HEK293T (cell line): ENCODE data around the gene CPA3.

Experiments used
- CTCF ChIA-PET: fragments of 350-600 bp; formaldehyde crosslinking; extraction: SDS; loops from one replicate; lab custom pipeline; 2021; ENCODE audit warnings: antibody characterized with exemption, inconsistent platforms; lab: Yijun Ruan, JAX
- POLR2A ChIA-PET: fragments of 350-600 bp; formaldehyde crosslinking; extraction: SDS; loops from one replicate; lab custom pipeline; 2020; ENCODE audit warnings: antibody characterized with exemption, inconsistent platforms; lab: Yijun Ruan, JAX
- DNase-seq: peaks from one replicate; pipeline ENCODE4 v3.0.0; 2012; ENCODE audit warnings: mixed read lengths; ENCODE audit errors: extremely low spot score
- ARNT ChIP-seq: fragments of 450-650 bp; IDR thresholded peaks from 2 replicates; pipeline ENCODE4 v1.6.1; 2017; ENCODE audit warnings: mild to moderate bottlenecking
- BHLHE40 ChIP-seq: fragments of 450-650 bp; IDR thresholded peaks from 2 replicates; pipeline ENCODE4 v1.6.1; 2016; ENCODE audit warnings: mild to moderate bottlenecking, moderate library complexity, borderline replicate concordance
- CTBP1 ChIP-seq: fragments of 450-650 bp; IDR thresholded peaks from 2 replicates; pipeline ENCODE4 v1.6.1; 2016; ENCODE audit warnings: borderline replicate concordance
- ELF4 ChIP-seq: fragments of 450-650 bp; IDR thresholded peaks from 2 replicates; pipeline ENCODE4 v1.6.1; 2017; ENCODE audit warnings: antibody characterized with exemption
- FOXA1 ChIP-seq: fragments of 450-650 bp; IDR thresholded peaks from 2 replicates; pipeline ENCODE4 v1.6.1; 2016; ENCODE audit warnings: mild to moderate bottlenecking
- FOXK2 ChIP-seq: fragments of 450-650 bp; IDR thresholded peaks from 2 replicates; pipeline ENCODE4 v1.6.1; 2016; ENCODE audit warnings: mild to moderate bottlenecking
- FOXM1 ChIP-seq: fragments of 450-650 bp; IDR thresholded peaks from 2 replicates; pipeline ENCODE4 v1.6.1; 2017; ENCODE audit warnings: mild to moderate bottlenecking, borderline replicate concordance
- HDGF ChIP-seq: fragments of 450-650 bp; IDR thresholded peaks from 2 replicates; pipeline ENCODE4 v1.6.1; 2017; ENCODE audit warnings: antibody characterized with exemption, borderline replicate concordance
- L3MBTL2 ChIP-seq: fragments of 450-650 bp; conservative IDR thresholded peaks from 2 replicates; pipeline ENCODE4 v1.6.1; 2016; ENCODE audit warnings: mild to moderate bottlenecking
- LEF1 ChIP-seq: fragments of 450-650 bp; IDR thresholded peaks from 2 replicates; pipeline ENCODE4 v1.6.1; 2017; ENCODE audit warnings: mild to moderate bottlenecking, borderline replicate concordance
- NFRKB ChIP-seq: fragments of 450-650 bp; IDR thresholded peaks from 2 replicates; pipeline ENCODE4 v1.6.1; 2016; ENCODE audit warnings: mild to moderate bottlenecking, moderate library complexity
- PKNOX1 ChIP-seq: fragments of 450-650 bp; IDR thresholded peaks from 2 replicates; pipeline ENCODE4 v1.6.1; 2016
- SP1 ChIP-seq: fragments of 450-650 bp; IDR thresholded peaks from 2 replicates; pipeline ENCODE4 v1.6.1; 2017
- SUZ12 ChIP-seq: fragments of 450-650 bp; IDR thresholded peaks from 2 replicates; pipeline ENCODE4 v1.6.1; 2016; ENCODE audit warnings: mild to moderate bottlenecking
- TARDBP ChIP-seq: fragments of 450-650 bp; IDR thresholded peaks from 2 replicates; pipeline ENCODE4 v1.6.1; 2016
- ZNF384 ChIP-seq: fragments of 450-650 bp; IDR thresholded peaks from 2 replicates; pipeline ENCODE4 v1.6.1; 2016

Gene CPA3

DNA sequence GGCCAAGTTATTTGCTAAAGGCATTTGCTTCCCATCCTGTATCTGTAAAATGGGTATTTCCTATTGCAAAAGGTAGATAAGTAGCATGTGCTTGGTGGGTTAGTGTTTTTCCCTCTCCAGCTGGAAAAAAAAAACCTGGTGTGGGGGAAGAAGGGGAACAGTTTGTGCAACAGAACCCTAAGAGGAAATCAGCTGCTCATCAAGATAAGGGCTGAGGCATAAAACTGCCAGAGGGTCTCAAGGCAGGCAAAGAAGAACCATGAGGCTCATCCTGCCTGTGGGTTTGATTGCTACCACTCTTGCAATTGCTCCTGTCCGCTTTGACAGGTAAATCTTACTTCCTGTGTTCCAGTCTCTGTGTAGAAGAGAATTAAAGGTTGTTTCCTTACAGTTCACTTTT, at the start of gene CPA3:
Gene CPA3, plus strand, starts transcription at position 248 of the 400 bp plus-strand sequence. Its CDS starts 12 bp downstream, at position 260.
- ChIA-PET CTCF (no interaction called here), POLR2A (no interaction called here)
- TF ChIP-seq SUZ12 (no peak), CTBP1 (no peak), TARDBP (no peak), PKNOX1 (no peak), SP1 (no peak), NFRKB (no peak), ARNT (no peak), FOXA1 (no peak), L3MBTL2 (no peak), FOXK2 (no peak), LEF1 (no peak), ZNF384 (no peak), ELF4 (no peak), HDGF (no peak), FOXM1 (no peak), BHLHE40 (no peak)
- DNase-seq: no peak

DNA sequence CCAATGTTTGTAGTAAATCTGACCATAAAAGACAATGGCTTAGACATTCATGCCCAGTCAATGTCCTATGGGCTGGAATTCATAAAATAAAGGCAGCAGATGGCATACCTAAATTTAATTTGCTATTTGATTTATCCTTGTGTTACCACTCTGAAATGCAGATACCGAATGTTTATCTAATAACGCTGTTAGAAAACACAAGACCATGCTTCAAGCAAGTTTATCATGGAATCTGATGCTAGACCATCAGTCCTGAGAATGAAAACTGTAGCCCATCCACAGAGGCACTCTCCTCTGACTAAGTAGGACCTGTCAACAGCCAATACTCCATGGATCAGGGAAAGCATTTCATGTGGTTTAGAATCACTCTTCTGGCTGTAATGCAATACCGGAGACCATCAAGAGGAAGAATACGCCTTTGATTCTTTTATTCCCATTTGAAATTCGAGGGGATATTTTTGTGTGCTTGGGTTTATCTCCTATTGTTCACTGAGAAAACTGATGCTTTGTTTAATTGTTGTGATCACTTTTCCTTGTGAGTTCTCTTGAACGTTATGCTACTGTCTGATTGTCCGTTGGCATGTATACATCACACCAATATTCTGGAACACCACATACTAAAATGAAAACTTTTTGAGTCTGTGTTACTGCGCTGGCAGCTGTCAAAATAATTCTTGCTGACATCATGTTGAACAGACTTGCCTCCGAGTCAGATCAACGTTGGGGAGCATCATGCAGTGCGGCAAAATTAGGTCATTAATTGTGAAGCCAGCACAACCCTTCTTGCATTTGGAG, 49.6 kb upstream of the CPA3 start:
- POLR2A ChIA-PET: no interaction called here
- no peak for TF ChIP-seq SUZ12
- no peak for TF ChIP-seq SP1
- no peak for TF ChIP-seq BHLHE40
- no peak for TF ChIP-seq CTBP1
- no peak for TF ChIP-seq FOXK2
- no peak for TF ChIP-seq FOXA1
- TF ChIP-seq HDGF: no peak
- no peak for TF ChIP-seq ELF4
- TF ChIP-seq ARNT: no peak
- TF ChIP-seq L3MBTL2: no peak
- TF ChIP-seq TARDBP: no peak
- no peak for TF ChIP-seq PKNOX1
- TF ChIP-seq ZNF384: no peak
- TF ChIP-seq LEF1: no peak
- CTCF ChIA-PET: no interaction called here
- no peak for DNase-seq

DNA sequence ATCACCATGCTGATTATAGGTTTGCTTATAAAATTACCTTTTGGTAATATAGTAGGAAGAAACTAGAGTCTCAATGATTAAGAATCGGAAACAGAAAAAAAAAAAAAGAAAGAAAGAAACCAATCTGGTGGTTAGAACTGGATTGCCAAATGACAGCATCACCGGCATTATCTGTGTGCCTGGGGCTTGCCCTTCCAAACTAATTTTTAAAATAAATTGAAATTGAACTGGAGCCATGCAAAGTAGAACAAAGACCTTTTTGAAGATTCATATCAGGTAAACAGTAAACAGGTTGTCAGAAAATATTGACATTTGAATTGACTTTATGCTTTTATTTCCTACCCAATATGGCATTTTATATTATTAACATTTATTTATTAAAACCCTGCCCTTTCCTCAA, 48.7 kb upstream of the CPA3 start:
- CTCF ChIA-PET: no interaction called here
- DNase-seq: no peak
- TF ChIP-seq FOXM1: no peak
- TF ChIP-seq SP1: no peak
- no peak for TF ChIP-seq TARDBP
- no peak for TF ChIP-seq HDGF
- TF ChIP-seq SUZ12: no peak
- TF ChIP-seq LEF1: no peak
- TF ChIP-seq ZNF384: no peak
- no peak for TF ChIP-seq ARNT
- TF ChIP-seq L3MBTL2: no peak
- TF ChIP-seq BHLHE40: no peak
- no peak for TF ChIP-seq CTBP1
- TF ChIP-seq ELF4: no peak
- TF ChIP-seq NFRKB: no peak
- no peak for TF ChIP-seq FOXA1
- no peak for TF ChIP-seq FOXK2
- no peak for TF ChIP-seq PKNOX1
- POLR2A ChIA-PET: no interaction called here

DNA sequence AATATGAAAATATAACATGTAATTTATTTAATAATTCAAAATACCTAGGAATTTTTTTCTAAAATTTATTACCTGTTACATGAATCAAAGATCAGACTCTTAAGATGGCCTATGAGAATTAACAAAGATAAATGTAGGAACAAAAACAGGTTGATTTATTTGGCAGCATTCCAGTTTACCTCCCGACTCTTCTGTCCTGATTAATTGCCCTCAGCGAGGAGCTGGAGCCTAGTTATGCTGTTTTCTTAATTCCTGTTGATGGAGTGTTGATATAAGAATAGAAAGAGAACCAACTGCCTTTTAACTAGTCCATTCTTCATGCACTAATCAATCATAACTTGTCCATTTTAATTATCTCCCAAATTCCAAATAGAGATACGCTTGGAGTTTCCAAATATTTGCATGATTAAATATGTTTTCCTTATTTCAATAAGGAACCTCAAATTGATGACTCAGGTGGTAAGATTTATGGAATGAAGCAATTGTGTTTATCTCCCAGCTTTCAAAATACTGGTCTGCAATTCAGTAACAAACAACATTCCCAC, 48.0 kb upstream of the CPA3 start:
- POLR2A ChIA-PET: no interaction called here
- TF ChIP-seq TARDBP (no peak), NFRKB (no peak), SUZ12 (no peak), FOXA1 (no peak), ELF4 (no peak), ZNF384 (no peak), SP1 (no peak), PKNOX1 (no peak), L3MBTL2 (no peak)
- CTCF ChIA-PET: no interaction called here
- no peak for DNase-seq

GRCh38 chr3:148820361-148821245, 44.5 kb upstream of the CPA3 start:
- POLR2A ChIA-PET: no interaction called here
- TF ChIP-seq L3MBTL2: no peak
- TF ChIP-seq BHLHE40: no peak
- TF ChIP-seq SP1: no peak
- TF ChIP-seq ELF4: no peak
- CTCF ChIA-PET: no interaction called here

More at GRCh38 chr3:148820361-148821245, 44.5 kb upstream of the CPA3 start:
- no peak for DNase-seq
